Measurements from ENCODE around the gene SNRPD1. TPM values are rescaled to one million over a fixed set of nuclear protein-coding genes. Genes with fewer than 3 reads are reported as not detected.

Gene SNRPD1
- total RNA-seq = 2.5 and 10.3 TPM in 2 replicates

GRCh38 chr18:21612125-21613039, at the start of gene SNRPD1:
SNRPD1 (plus strand) TSS chr18:21612314; CDS start chr18:21612430, 116 bp downstream.

GRCh38 chr18:21600526-21601410, 11.3 kb upstream of the SNRPD1 start, which contains the start of gene ESCO1:
ESCO1 (minus strand) TSS chr18:21600704; CDS start chr18:21574843, 25,861 bp downstream.

Other genes with a start within 250 kb of the SNRPD1 start
- 4.4 and 8.0 TPM in 2 replicates for gene ESCO1, start 11.6 kb upstream of the SNRPD1 start, total RNA-seq
- gene ABHD3, start 92.5 kb downstream of the SNRPD1 start, total RNA-seq = 5.1 and 8.5 TPM in 2 replicates
- 17.9 and 19.1 TPM in 2 replicates for gene MIB1, start 128.5 kb downstream of the SNRPD1 start, total RNA-seq

All from mesangial cell (primary cell).